NK-92 (cell line): Measurements from ENCODE around the gene PSG2.
"Not testable (repeated sequence)": the region's sequence is repeated elsewhere in the genome, so short reads cannot be mapped to it uniquely, and the experiment has no call there.

Experiments
- DNase-seq: peaks from one replicate; lab custom pipeline; 2025; ENCODE audit not compliant: unreplicated experiment; lab: John Stamatoyannopoulos, UW

Gene PSG2

GRCh38 chr19:43078311-43078710 is 4.2 kb downstream of the PSG2 start:
- DNase-seq = no peak

GRCh38 chr19:43077881-43078280 is 4.6 kb downstream of the PSG2 start:
- not testable (repeated sequence) for DNase-seq

- DNase-seq = not testable (repeated sequence)
These were observed 20.1 kb downstream of the PSG2 start for GRCh38 chr19:43062418-43062817.

GRCh38 chr19:43061326-43061725 is 21.2 kb downstream of the PSG2 start:
- DNase-seq = not testable (repeated sequence)

- not testable (repeated sequence) for DNase-seq
These were observed 22.2 kb downstream of the PSG2 start for GRCh38 chr19:43060254-43060653.

- not testable (repeated sequence) for DNase-seq
These were observed 23.0 kb downstream of the PSG2 start for GRCh38 chr19:43059482-43059881.

- not testable (repeated sequence) for DNase-seq
These were observed 24.1 kb downstream of the PSG2 start for GRCh38 chr19:43058440-43058839.

GRCh38 chr19:43047966-43048365 is 34.5 kb downstream of the PSG2 start:
- not testable (repeated sequence) for DNase-seq

- not testable (repeated sequence) for DNase-seq
These were observed 35.9 kb downstream of the PSG2 start for GRCh38 chr19:43046578-43046977.

- not testable (repeated sequence) for DNase-seq
These were observed 38.9 kb downstream of the PSG2 start for GRCh38 chr19:43043492-43044180.

GRCh38 chr19:43031645-43032044 is 50.9 kb downstream of the PSG2 start:
- not testable (repeated sequence) for DNase-seq

- DNase-seq = no peak
These were observed 53.6 kb downstream of the PSG2 start for GRCh38 chr19:43028866-43029265.

- DNase-seq = not testable (repeated sequence)
These were observed 54.5 kb downstream of the PSG2 start for GRCh38 chr19:43027985-43028384.

GRCh38 chr19:43027061-43027460 is 55.4 kb downstream of the PSG2 start:
- not testable (repeated sequence) for DNase-seq

- not testable (repeated sequence) for DNase-seq
These were observed 56.1 kb downstream of the PSG2 start, which contains the start of gene PSG11 for GRCh38 chr19:43026369-43026768. Gene PSG11, minus strand, starts transcription at chr19:43026469. Its CDS starts 97 bp downstream, at chr19:43026372.

- DNase-seq = not testable (repeated sequence)
These were observed 60.4 kb downstream of the PSG2 start for GRCh38 chr19:43022098-43022497.

GRCh38 chr19:43021629-43022028 is 60.9 kb downstream of the PSG2 start:
- not testable (repeated sequence) for DNase-seq

- DNase-seq = not testable (repeated sequence)
These were observed 62.9 kb downstream of the PSG2 start for GRCh38 chr19:43019588-43019987.
